Breast epithelium (tissue), 3 donors: ENCODE results near the gene APLF.

ENCODE experiments used
- POLR2A ChIP-seq: fragments of 450-650 bp; IDR thresholded peaks from one replicate; pipeline ENCODE4 v1.6.1; 2016; ENCODE audit warnings: antibody characterized with exemption, mild to moderate bottlenecking, moderate library complexity
- TF ChIP-seq, protein P1 (sequence below), 3 donors: fragments of 450-650 bp; IDR thresholded peaks; one replicate each; pipeline ENCODE4 v1.5.1; 2016 to 2017; ENCODE audit warnings: antibody characterized with exemption in 3 of 3, mild to moderate bottlenecking in 3 of 3, moderate library complexity in 3 of 3

DNA sequence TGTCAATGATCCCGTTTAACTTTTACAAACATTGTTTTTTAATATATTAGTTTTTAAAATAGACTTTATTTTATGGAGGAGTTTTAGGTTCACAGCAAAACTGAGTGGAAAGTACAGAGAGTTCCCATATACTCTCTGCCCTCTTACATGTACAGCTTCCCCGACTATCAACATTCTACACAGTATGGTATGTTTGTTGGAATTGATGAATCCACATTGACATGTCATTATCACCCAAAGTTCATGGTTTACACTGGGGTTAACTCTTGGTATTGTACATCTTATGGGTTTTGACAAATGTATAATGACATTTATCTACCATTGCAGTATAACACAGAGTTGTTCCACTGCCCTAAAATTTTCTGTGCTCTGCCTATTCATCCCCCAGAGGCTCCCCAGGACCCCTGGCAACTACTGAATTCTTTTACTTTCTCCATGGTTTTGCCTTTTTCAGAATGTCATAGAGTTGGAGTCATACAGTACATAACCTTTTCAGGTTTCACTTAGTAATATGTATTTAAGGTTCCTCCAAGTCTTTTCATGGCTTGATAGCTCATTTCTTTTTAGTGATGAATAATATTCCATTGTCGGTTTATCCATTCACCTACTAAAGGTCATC, 5.5 kb downstream of the APLF start:
- TF ChIP-seq POLR2A, result no peak
- TF ChIP-seq, protein P1, sequence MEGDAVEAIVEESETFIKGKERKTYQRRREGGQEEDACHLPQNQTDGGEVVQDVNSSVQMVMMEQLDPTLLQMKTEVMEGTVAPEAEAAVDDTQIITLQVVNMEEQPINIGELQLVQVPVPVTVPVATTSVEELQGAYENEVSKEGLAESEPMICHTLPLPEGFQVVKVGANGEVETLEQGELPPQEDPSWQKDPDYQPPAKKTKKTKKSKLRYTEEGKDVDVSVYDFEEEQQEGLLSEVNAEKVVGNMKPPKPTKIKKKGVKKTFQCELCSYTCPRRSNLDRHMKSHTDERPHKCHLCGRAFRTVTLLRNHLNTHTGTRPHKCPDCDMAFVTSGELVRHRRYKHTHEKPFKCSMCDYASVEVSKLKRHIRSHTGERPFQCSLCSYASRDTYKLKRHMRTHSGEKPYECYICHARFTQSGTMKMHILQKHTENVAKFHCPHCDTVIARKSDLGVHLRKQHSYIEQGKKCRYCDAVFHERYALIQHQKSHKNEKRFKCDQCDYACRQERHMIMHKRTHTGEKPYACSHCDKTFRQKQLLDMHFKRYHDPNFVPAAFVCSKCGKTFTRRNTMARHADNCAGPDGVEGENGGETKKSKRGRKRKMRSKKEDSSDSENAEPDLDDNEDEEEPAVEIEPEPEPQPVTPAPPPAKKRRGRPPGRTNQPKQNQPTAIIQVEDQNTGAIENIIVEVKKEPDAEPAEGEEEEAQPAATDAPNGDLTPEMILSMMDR (IDR thresholded peaks at IDR 0.05), result no peak
